GM18861 (cell line): Measurements from ENCODE around the gene ACR.

Source experiments
- ATAC-seq: cut with Tn5 transposase; IDR thresholded peaks from one replicate; pipeline ENCODE4 v1.9.1; 2021; ENCODE audit not compliant: unreplicated experiment

Gene ACR

DNA sequence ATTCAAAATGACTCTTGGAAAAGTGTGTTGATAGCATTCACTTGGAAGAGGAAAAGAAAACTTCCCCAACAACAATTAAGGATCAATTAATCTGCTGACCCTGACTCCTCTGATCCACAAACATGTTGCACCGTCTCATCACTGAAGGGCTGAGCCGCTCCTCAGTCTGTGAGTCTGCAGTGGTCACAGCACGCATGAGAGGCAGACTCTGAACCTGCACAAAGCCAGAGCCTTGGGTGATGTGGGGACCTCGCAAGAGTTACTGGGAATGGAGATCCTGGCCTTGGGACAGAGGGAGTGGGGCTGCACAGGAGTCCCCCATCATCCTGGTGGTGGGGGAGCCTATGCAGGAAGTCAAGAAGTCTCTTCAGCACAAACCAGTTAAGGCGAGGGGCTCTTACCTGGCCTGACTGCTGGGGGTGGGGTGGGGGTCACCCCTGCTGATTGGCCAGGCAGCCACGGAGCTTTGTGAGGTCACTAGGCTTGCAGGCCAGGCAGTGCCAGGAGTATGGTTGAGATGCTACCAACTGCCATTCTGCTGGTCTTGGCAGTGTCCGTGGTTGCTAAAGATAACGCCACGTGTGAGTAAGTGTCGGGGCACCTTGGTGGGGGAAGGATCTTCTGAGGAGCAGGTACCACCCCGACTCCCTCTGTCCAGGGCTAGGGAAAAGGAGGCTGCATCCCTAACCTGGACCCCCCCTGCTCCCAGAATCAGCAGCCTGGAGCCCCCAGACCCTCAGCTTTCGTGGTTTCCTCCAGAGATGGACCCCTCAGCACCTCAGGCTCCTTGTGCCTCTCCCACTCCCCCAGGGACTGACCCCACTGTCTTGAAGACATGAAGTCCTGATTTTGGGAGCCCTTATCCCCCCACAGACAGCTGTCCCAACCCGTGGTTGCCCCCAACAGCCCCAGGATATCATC lies at the start of gene ACR:
TSS of gene ACR (plus strand) at position 477 of the 921 bp plus-strand sequence. CDS start at position 509, 32 bp downstream.
- ATAC-seq = no peak

DNA sequence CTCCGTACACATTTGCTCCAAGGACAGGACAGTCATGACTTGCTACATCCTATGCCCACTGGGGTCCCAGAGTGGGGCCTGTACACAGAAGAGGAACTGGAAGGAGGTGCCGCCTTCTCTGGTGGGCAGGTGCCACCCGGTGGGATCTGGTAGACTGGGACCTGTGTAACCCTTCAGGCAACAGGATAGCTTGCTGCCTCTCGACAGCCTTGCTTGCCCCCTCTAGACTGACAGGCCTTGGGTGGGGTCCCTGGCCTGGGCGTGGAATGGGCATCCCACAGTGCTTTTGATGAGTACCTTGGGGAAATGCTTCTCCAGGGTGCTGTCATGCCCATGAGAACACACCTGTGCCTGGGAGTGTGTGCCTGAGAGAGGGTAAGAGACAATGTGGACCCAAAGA lies 49.6 kb upstream of the ACR start:
- ATAC-seq = no peak

DNA sequence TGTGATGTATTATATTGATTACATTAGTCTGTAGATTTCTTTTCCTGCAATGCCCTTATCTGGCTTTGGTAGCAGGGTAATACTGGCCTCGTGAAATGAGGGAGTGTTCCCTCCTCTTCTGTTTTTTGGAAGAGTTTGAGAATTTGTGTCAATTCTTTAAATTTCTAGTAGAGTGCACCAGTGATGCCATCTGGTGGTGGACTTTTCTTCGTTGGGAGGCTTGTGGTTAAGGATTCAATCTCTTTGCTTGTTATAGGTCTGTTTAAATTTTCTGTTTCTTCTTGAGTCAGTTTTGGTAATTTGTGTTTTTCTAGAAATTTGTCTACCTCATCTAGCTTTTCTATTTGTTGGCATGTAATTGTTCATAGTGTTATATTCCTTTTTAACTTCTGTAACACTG lies 46.5 kb upstream of the ACR start:
- ATAC-seq = no peak

DNA sequence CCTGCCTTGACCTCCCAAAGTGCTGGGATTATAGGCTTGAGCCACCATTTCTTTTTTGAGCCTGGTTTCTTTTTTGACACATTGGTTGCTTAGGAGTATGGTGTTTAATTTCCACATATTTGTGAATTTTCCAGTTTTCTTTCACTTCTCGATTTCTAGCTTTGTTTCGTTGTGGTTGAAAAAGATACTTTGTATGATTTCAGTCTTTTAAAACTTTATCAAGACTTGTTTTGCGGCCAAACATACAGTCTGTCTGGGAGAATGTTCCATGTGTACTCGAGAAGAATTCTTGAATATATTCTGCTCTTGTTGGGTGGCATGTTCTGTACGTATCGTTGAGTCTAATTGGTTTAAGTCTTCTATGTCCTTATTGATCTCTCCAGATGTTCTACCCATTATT lies 44.5 kb upstream of the ACR start:
- ATAC-seq = no peak

DNA sequence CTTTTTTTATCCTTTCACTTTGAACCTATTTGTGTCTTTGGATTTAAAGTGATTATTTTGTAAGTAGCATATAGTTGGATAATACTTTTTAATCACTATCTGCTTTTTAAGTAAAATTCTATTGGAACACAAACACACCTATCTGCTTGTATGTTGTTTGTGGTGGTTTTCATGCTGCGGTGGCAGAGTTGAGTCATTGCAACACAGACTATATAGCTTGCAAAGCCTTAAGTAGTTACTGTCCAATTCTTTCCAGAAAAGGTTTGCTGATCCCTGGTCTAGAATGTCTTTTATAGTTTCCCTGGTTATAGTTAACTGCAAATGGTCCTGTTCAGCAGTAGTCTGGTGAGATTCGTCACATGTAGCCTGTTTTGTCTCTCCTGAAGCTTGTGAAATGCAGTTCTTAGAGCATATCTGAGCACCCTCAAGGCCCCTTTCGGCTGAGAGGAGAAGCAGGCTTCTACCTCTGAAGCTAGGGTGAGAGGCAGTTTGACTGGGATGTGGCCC lies 43.9 kb upstream of the ACR start:
- no peak for ATAC-seq

DNA sequence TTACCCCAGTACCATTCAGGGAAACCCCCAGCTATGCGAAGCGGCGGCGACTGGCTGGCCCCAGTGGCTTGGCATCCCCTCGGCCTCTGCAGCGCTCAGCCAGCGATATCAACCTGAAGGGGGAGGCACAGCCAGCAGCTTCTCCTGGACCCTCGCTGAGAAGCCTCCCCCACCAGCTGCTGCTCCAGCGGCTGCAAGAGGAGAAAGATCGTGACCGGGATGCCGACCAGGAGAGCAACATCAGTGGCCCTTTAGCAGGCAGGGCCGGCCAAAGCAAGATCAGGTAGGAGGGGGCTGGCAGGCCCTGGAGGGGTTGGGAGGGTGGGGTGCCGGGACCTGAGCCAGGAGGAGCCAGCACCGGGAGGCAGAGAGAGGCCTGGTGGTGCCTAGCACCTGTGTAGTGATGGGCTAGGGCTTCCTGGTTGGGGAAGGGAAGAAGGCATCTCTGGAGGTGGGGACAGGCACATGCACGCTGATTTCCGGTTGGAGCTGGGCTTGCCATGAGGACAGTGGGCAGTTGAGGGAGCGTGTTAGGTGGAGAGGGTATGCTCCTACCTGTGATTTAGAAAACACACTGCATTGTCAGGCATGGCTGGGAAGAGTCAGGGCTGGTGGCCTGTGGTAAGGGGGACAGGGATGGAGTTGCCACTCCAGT lies 43.1 kb upstream of the ACR start:
- ATAC-seq = no peak

DNA sequence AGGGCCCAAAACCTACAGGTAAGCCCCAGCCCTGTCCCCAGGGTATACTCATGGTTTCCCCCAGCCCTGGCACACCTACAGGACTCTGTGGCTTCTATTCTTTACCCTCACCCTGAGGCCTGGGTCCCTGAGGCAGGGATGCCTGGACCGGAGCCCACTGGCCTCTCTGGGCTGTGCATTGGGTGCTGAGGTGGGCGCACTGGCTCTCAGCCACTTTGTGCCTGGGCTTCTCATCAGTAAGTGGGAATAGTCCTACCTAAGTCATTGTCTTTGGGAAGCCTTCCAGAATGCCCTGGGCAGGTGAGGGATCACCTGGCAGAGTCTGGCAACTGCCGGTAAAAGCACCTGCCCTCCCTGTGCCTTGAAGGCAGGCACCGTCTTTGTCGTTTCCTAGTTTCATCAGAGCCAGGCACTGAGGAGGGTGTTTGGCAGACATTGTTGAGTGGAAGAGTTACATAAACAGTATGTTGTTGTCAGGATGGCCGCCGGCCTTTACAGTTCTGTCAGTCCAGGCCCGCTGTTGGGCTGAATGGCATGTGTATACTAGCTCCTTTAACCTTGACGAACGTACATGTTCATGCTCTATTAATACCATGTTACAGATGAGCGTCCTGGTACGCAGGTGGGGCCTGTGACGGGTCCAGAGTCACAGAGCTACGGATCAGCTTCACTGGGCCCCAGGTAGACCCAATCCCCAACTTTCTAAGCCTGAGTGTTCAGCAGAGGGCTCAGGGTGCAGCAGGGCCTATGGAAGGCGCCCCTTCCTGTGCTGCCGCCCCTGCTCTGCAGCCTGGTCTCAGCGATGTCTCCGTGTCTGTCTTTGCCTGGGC lies 42.4 kb upstream of the ACR start:
- no peak for ATAC-seq

DNA sequence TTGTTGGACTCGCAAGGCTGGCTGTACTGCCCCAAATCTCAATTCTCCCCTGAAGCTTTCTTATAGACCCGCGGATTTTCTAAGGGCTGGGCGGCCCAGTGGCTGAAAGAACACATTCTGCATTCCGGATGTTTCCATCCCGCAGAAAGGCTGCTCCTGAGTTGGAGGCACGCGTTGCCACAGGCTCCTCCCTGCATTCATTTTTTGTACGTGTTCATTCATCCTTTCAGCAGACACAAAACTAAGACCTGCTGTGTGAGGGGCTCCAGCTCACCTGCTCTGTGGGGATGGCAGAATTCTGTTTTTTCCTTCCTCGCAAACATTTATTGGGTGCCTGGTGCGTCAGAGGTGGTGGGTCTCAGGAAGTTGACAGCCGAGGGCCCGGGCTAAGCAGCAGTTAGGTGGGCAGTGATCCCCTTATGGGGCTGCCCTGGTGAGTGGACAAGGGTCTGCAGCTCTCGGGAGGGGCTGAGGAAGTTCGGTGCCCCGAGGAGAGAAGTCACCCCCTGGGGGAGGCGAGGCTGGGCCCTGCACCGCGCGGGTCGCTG lies 41.7 kb upstream of the ACR start:
- ATAC-seq = no peak

DNA sequence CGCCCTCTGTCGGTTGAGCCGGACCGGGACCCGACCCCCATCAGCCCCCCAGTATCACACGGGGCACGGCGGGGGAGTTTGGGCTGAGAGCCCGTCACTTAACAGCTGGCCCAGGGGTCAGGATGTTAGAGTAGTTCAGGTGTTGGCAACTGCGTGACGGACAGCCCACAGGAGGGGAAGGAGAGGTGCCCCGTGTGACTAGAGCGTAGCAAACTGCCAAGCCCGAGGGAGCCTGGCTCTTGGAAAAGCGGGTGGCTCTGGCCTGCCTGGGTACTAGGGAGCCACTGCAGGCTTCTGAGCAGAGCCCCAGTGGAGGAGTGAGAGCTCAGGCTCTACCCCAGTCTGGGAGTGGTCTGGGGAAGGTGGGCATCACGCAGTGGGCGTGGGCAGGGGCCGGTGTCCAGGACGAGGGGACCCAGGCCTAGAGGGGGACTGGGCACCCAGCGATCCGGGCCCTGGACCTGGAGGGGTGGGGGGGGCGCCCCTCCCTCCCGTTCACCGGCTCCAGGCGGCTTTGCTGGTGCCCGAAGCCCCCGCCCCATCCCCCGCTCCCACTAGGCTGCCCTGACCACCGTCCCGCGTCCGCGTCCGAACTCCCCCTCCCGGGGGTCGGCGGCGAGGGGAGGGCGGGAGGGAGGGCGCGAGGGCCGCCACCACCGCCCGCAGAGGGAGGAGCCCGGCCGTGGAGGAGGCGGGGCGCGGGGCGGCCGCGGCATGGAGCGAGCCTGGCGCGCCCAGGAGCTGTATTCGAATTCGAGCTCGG lies 41.0 kb upstream of the ACR start:
- ATAC-seq = no peak

DNA sequence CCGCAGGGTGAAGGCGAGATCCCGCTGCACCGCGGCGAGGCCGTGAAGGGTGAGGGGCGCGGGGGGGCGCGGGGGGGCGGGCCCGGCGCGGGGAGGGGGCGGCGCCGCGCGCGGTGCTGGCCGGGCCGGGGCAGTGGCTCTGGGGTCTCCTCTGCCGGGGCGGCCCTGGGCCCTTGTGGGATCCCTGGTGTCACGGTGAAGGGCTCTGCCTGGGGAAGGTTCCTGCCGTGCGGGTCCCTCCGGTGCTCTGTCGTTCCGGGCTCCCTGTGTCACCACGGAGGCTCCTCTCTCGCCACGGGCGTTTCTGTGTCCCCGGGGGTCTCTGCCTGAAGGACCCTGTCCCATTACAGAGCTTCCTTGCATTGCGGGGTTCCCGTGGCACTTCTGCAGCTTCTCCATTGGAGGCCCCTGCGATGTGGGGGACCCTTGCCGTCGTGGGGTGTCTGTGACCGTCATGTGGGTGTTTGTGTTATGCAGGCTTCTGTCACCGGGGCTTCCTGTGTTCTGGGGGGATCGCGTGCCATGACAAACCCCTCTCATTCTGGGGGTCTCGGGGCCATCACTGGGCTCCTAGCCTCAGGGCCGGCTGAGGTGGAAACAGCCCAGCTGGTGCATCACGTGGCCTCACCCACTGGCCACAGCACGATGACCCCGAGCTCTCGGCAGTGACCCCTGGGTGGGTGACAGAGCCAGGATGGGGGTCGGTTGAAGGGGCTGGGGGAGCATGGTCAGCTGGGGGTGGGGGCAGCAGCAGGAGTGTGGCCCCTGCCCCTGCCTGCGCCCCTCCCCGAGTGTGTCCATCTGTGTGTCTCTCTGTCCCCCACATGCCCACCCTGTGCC lies 40.1 kb upstream of the ACR start:
- ATAC-seq = no peak

DNA sequence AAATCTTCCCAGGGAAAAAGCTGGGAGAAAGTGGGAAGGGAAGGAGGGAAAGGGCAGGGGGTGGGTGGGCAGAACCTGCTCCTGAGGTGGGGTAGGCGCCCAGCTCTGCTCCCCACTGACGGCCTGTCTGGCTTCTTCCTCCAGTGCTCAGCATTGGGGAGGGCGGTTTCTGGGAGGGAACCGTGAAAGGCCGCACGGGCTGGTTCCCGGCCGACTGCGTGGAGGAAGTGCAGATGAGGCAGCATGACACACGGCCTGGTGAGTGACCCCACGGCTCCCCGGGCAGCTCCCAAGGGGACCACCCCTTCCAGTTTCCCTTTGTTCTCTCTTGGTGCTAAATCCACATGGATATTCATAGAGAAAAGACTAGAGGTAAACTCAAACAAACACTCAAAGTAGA lies 39.5 kb upstream of the ACR start:
- ATAC-seq = no peak

DNA sequence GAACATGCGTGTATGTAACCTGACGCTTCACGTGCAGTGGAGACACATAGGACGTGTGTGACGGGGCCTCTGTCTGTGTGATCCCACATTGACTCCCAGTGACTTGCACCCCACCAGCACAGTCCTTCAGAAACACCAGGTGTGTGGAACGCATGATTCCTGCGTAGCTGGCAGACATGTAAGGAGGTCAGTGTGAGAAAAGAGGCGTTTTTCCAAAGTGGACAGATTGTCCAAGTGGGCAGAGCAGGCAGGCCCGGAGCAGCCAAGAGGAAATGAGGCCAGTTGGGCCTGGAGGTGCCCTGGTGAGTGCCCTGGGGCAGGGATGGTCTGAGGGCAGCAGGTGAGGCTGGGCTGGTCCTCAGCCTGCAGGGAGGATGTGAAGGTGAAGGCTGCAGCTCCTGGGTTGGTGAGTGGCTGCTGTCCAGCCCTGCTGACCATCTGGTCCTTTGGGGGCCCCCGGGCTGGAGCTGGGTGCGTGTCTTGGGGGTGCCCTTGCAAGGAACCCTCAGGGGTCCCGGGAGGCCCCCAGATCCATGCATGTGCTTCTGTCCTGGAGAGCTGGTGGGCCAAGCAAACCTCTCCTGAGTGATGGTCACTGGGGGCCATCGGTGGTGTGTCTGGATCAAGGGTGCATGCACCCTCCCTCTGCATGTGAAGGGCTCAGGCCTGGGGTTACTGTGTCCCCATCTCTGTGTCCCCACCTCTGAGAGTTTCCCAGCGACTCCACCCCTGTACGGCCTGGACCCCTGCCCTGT lies 38.8 kb upstream of the ACR start:
- ATAC-seq = no peak

DNA sequence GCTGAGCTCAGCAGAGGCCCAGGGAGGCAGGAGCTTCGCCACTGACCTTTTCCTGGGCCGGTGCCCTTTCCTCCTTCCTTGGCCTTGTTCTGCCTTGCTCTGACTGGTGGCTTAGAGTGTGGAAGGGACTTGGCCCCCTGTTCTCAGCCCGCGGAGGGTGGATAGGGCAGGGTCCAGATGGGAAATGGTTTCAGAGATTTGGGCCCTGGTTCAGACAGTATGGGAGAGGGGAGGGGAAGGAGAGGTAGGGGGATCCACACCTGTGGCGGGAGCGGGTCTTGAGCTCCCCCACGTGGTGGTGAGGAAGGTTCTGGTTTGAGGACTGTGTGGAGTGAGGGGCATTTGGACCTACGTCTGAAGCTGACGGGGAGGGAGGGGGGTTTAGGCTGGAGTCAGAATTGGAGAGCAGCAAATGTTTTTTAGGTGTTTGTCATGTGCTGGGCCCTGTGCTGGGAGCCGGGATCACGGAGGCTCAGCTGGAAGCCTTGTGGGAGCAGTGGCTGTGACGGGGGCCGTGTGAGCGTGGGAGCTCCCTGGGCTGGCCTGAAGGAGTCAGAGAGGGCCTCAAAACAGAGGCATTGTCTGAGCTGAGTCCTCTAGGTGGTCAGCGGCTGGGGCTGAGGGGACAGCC lies 38.1 kb upstream of the ACR start:
- no peak for ATAC-seq

DNA sequence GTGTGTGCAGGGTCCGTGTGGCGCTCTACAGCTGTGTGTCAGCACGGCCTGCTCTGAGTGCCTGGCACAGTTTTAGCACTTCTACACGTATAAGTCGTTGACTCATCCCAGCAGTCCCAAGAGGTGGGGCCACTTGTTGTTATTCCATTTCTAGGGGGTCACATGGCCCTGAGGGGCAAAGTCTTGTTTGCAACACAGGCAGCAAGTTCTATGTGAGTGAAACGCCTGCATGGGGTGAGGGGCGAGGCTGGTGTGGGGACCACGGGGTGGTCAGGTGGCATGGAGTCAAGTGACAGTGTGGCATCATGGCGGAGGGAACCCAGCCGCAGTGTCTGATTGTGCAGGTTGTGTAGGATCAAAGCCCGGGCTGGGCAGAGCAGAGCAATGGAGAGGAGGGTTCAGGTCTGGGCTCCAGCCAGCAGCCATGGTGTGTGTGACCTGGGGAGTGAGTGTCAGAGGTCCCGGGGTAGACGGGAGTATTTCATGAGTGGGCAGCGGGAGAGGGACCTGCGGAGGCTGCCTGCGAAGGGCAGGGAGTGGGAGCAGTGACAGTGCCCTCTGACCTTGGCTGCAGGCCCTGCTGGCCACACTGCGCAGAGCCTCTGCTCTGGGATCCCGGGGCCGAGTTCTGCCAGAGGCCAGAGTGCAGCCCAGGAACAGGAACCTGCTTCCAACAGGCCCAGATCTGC lies 37.5 kb upstream of the ACR start:
- ATAC-seq = no peak

DNA sequence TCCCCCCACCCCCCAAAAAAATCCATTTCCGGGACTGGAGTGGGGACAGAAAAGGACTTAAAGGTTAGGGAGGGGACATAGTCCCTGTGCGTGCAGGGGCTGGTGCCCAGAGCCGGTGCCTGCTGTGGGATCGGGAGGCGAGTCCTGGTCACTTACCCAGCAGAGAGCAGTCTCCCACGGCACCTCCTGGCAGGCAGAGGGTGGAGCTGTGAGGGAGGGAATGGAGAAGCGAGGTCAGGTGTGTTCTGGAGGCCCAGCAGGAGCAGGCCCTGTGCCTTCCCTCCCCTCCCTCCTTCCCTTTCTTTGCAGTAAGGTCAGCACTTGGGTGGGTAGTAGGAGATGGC lies 37.0 kb upstream of the ACR start:
- no peak for ATAC-seq

DNA sequence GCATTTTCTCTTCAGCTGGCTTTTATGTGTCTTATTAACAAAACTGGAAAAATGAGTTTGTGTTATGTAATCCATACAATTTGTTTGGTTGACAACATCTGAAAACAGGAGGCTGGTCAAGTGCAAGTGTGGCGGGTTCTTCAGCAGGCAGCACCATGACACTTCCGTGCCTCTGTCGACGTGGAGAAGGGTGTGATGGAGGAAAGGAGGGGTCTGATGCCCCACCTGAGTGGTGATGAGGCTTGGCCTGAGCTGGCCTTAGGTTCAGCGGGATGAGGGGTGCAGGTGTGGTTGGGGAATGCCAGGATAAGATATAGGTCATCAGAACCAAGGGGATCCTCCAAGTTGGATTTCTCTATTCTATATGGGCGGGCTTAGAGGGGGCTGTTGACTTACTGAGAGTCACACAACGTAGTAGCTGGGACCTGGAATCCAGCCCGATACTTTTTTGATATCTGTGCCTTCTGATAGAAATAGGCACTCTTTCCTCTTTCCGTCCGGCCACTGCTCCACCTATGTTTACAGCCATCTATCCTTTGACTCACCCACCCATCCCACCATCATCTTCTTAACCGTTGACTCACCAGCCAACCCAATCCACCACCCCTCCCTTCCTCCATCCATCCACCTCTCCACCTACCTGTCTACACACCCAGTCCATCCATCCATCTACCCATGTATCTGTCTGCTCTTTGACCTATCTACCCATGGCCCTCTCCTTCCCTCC lies 36.4 kb upstream of the ACR start:
- no peak for ATAC-seq

DNA sequence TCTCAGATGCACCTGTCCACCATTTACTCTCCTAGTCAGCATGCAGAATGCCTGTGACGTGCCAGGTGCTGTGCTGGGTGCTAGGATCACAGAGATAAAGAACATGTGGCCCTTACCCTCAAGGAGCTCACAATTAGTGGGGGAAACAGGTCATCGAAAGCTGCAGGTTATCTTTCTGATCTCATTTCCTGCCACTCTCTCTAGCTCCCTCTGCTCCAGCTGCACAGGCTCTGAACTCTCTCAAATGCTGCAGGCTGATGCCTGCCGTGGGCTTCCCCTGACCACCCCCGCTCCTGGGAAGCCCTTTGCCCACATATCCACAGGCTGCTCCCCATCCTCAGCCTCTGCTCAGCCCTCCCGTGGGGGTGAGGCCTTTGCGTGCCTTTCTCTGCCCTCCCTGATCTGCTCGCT lies 35.7 kb upstream of the ACR start:
- no peak for ATAC-seq
